ENCODE results near the gene GRIK2. TPM values are rescaled to one million over a fixed set of nuclear protein-coding genes. Genes with fewer than 3 reads are reported as not detected.

GRIK2 gene
- total RNA-seq, 3 donors from 2014 or later (not counting 1 experiment from before 2014, with no cell fraction given) = not detected

GRCh38 chr6:102023977-102024657 is 630.6 kb downstream of the GRIK2 start:
- H3K36me3 Mint-ChIP-seq = no peaks in the 10 kb centered on the region

GRCh38 chr6:102026649-102027048 is 633.1 kb downstream of the GRIK2 start:
- DNase-seq (no peak), ATAC-seq (no peak)
- Mint-ChIP-seq H3K4me1 (no peaks in the 10 kb centered on the region), H3K9me3 (peaks cover 22 to 23% of the 10 kb centered on the region in 2 donors), H3K4me3 (no peak overlapping the region), H3K36me3 (no peaks in the 10 kb centered on the region), H3K27me3 (ENCODE audit: low read depth in 2 of 2) (no peaks in the 10 kb centered on the region), H3K27ac (no peak overlapping the region)
- Histone ChIP-seq H3K4me1 (ENCODE audit: control insufficient read depth, insufficient read depth, low read length) (no peaks in the 10 kb centered on the region), H3K27me3 (ENCODE audit: control insufficient read depth, insufficient read depth, low read length) (no peaks in the 10 kb centered on the region), H3K36me3 (ENCODE audit: control insufficient read depth, insufficient read depth, low read length) (no peaks in the 10 kb centered on the region), H3K27ac (ENCODE audit: low read length) (no peak overlapping the region), H3K4me3 (ENCODE audit: low read length) (no peak overlapping the region), H3K9me3 (ENCODE audit: control insufficient read depth, insufficient read depth, low read length) (no peaks in the 10 kb centered on the region)
- no peak for TF ChIP-seq CTCF (IDR thresholded peaks at IDR 0.05)
- intact Hi-C loops (cut with micrococcal nuclease) = no loop called here

More at GRCh38 chr6:102023977-102024657, 630.6 kb downstream of the GRIK2 start:
- no peak overlapping the region for H3K4me3 ChIP-seq (ENCODE audit: low read length)
- H3K27ac ChIP-seq (ENCODE audit: low read length) = no peak overlapping the region
- H3K4me1 ChIP-seq (ENCODE audit: control insufficient read depth, insufficient read depth, low read length) = no peaks in the 10 kb centered on the region
- Mint-ChIP-seq H3K4me1 (no peaks in the 10 kb centered on the region), H3K27ac (no peak overlapping the region), H3K27me3 (ENCODE audit: low read depth in 2 of 2) (no peaks in the 10 kb centered on the region), H3K9me3 (peaks cover 8 to 15% of the 10 kb centered on the region in 2 donors), H3K4me3 (no peak overlapping the region)
- H3K36me3 ChIP-seq (ENCODE audit: control insufficient read depth, insufficient read depth, low read length) = no peaks in the 10 kb centered on the region
- intact Hi-C loops (cut with micrococcal nuclease) = no loop called here
- H3K9me3 ChIP-seq (ENCODE audit: control insufficient read depth, insufficient read depth, low read length) = no peaks in the 10 kb centered on the region
- no peak for TF ChIP-seq CTCF (IDR thresholded peaks at IDR 0.05)
- 89% methylated on average over 3 of the region's 3 CpGs for WGBS (ENCODE audit: insufficient coverage)
- no peak for ATAC-seq
- H3K27me3 ChIP-seq (ENCODE audit: control insufficient read depth, insufficient read depth, low read length) = no peaks in the 10 kb centered on the region
- no peak for DNase-seq

GRCh38 chr6:102028176-102028575 is 634.7 kb downstream of the GRIK2 start:
- Histone ChIP-seq H3K4me3 (ENCODE audit: low read length) (no peak overlapping the region), H3K27ac (ENCODE audit: low read length) (no peak overlapping the region), H3K4me1 (ENCODE audit: control insufficient read depth, insufficient read depth, low read length) (no peaks in the 10 kb centered on the region), H3K27me3 (ENCODE audit: control insufficient read depth, insufficient read depth, low read length) (no peaks in the 10 kb centered on the region), H3K36me3 (ENCODE audit: control insufficient read depth, insufficient read depth, low read length) (no peaks in the 10 kb centered on the region), H3K9me3 (ENCODE audit: control insufficient read depth, insufficient read depth, low read length) (no peaks in the 10 kb centered on the region)
- intact Hi-C loops (cut with micrococcal nuclease) = no loop called here
- WGBS (ENCODE audit: insufficient coverage) = no CpG with 5 or more reads among the region's 2 CpGs
- H3K4me1 Mint-ChIP-seq = no peaks in the 10 kb centered on the region
- no peaks in the 10 kb centered on the region for H3K36me3 Mint-ChIP-seq
- TF ChIP-seq CTCF (IDR thresholded peaks at IDR 0.05) = no peak
- DNase-seq (no peak), ATAC-seq (no peak)
- no peaks in the 10 kb centered on the region for H3K27me3 Mint-ChIP-seq (ENCODE audit: low read depth in 2 of 2)
- H3K4me3 Mint-ChIP-seq = no peak overlapping the region
- H3K27ac Mint-ChIP-seq = no peak overlapping the region
- peaks cover 20 to 21% of the 10 kb centered on the region in 2 donors for H3K9me3 Mint-ChIP-seq

- H3K4me3 ChIP-seq (ENCODE audit: low read length) = no peak overlapping the region
- intact Hi-C loops (cut with micrococcal nuclease) = no loop called here
- no peaks in the 10 kb centered on the region for H3K27me3 Mint-ChIP-seq (ENCODE audit: low read depth in 2 of 2)
- H3K27me3 ChIP-seq (ENCODE audit: control insufficient read depth, insufficient read depth, low read length) = no peaks in the 10 kb centered on the region
- no peak for ATAC-seq
- no peaks in the 10 kb centered on the region for H3K4me1 Mint-ChIP-seq
- H3K36me3 ChIP-seq (ENCODE audit: control insufficient read depth, insufficient read depth, low read length) = no peaks in the 10 kb centered on the region
- no peaks in the 10 kb centered on the region for H3K36me3 Mint-ChIP-seq
- H3K4me1 ChIP-seq (ENCODE audit: control insufficient read depth, insufficient read depth, low read length) = no peaks in the 10 kb centered on the region
- H3K9me3 Mint-ChIP-seq = peaks cover 4 to 10% of the 10 kb centered on the region in 2 donors
- no peak overlapping the region for H3K27ac Mint-ChIP-seq
- no peak overlapping the region for H3K27ac ChIP-seq (ENCODE audit: low read length)
- no peak for TF ChIP-seq CTCF (IDR thresholded peaks at IDR 0.05)
- no peak for DNase-seq
- H3K9me3 ChIP-seq (ENCODE audit: control insufficient read depth, insufficient read depth, low read length) = no peaks in the 10 kb centered on the region
- WGBS (ENCODE audit: insufficient coverage) = 80% methylated on average over 2 of the region's 3 CpGs
- H3K4me3 Mint-ChIP-seq = no peak overlapping the region
These were observed 645.5 kb downstream of the GRIK2 start for GRCh38 chr6:102038964-102039363.

All from natural killer cell (primary cell).